GM18498 (cell line): ENCODE results near the gene HS6ST2.

Experiments used
- ATAC-seq: cut with Tn5 transposase; IDR thresholded peaks from one replicate; pipeline ENCODE4 v1.9.1; 2021; ENCODE audit warnings: mild to moderate bottlenecking, moderate library complexity; ENCODE audit not compliant: unreplicated experiment

The HS6ST2 gene

GRCh38 chrX:132624466-132624865, 334.0 kb downstream of the HS6ST2 start:
- no peak for ATAC-seq

- ATAC-seq = no peak
Measured at GRCh38 chrX:132623942-132624341, 334.5 kb downstream of the HS6ST2 start.

- no peak for ATAC-seq
Measured at GRCh38 chrX:132623300-132623699, 335.1 kb downstream of the HS6ST2 start.

- ATAC-seq = no peak
Measured at GRCh38 chrX:132622130-132622529, 336.3 kb downstream of the HS6ST2 start.

- no peak for ATAC-seq
Measured at GRCh38 chrX:132618810-132619209, 339.6 kb downstream of the HS6ST2 start.

GRCh38 chrX:132615391-132616131, 342.9 kb downstream of the HS6ST2 start:
- ATAC-seq = peak; percentile 57

GRCh38 chrX:132614297-132614696, 344.1 kb downstream of the HS6ST2 start:
- ATAC-seq = no peak

GRCh38 chrX:132613801-132614200, 344.6 kb downstream of the HS6ST2 start:
- ATAC-seq = no peak

GRCh38 chrX:132612821-132613564, 345.4 kb downstream of the HS6ST2 start:
- ATAC-seq = no peak

- no peak for ATAC-seq
Measured at GRCh38 chrX:132610536-132610935, 347.9 kb downstream of the HS6ST2 start.

- no peak for ATAC-seq
Measured at GRCh38 chrX:132609362-132609848, 349.0 kb downstream of the HS6ST2 start.

GRCh38 chrX:132603700-132604286, 354.6 kb downstream of the HS6ST2 start:
- ATAC-seq = no peak

- no peak for ATAC-seq
Measured at GRCh38 chrX:132602701-132603100, 355.7 kb downstream of the HS6ST2 start.

- no peak for ATAC-seq
Measured at GRCh38 chrX:132594999-132595398, 363.4 kb downstream of the HS6ST2 start.

- ATAC-seq = no peak
Measured at GRCh38 chrX:132594129-132594528, 364.3 kb downstream of the HS6ST2 start.

GRCh38 chrX:132592880-132593279, 365.5 kb downstream of the HS6ST2 start:
- no peak for ATAC-seq

- no peak for ATAC-seq
Measured at GRCh38 chrX:132591719-132592275, 366.6 kb downstream of the HS6ST2 start.

GRCh38 chrX:132590350-132591026, 367.9 kb downstream of the HS6ST2 start:
- no peak for ATAC-seq

- no peak for ATAC-seq
Measured at GRCh38 chrX:132584936-132585335, 373.5 kb downstream of the HS6ST2 start.

GRCh38 chrX:132576939-132577338, 381.5 kb downstream of the HS6ST2 start:
- ATAC-seq = no peak
